GM18526 (cell line): ENCODE results near the gene ZNHIT1.

ENCODE experiments used
- POLR2A ChIP-seq: IDR thresholded peaks from 3 replicates; pipeline ENCODE4 v1.6.1; 2011; ENCODE audit not compliant: insufficient read length; ENCODE audit errors: extremely low read depth

The ZNHIT1 gene

GRCh38 chr7:101206665-101207042 lies 11.3 kb upstream of the ZNHIT1 start:
- no peak for TF ChIP-seq POLR2A

- no peak for TF ChIP-seq POLR2A
Observed at GRCh38 chr7:101207459-101207858, 10.5 kb upstream of the ZNHIT1 start.

- no peak for TF ChIP-seq POLR2A
Observed at GRCh38 chr7:101208794-101209193, 9.2 kb upstream of the ZNHIT1 start.

GRCh38 chr7:101210143-101210542 lies 7.8 kb upstream of the ZNHIT1 start:
- no peak for TF ChIP-seq POLR2A

- no peak for TF ChIP-seq POLR2A
Observed at GRCh38 chr7:101211501-101211900, 6.5 kb upstream of the ZNHIT1 start.

- no peak for TF ChIP-seq POLR2A
Observed at GRCh38 chr7:101212014-101212413, 6.0 kb upstream of the ZNHIT1 start.

- TF ChIP-seq POLR2A = no peak
Observed at GRCh38 chr7:101216001-101216859, 1.7 kb upstream of the ZNHIT1 start.

GRCh38 chr7:101216860-101217387 lies 1.0 kb upstream of the ZNHIT1 start:
- no peak for TF ChIP-seq POLR2A

- TF ChIP-seq POLR2A = no peak
Observed at GRCh38 chr7:101218236-101219125, 516 bp downstream of the ZNHIT1 start.

GRCh38 chr7:101220295-101220694 lies 2.3 kb downstream of the ZNHIT1 start:
- TF ChIP-seq POLR2A = no peak

- no peak for TF ChIP-seq POLR2A
Observed at GRCh38 chr7:101222275-101222830, 4.4 kb downstream of the ZNHIT1 start.

- no peak for TF ChIP-seq POLR2A
Observed at GRCh38 chr7:101223528-101223927, 5.6 kb downstream of the ZNHIT1 start.

- no peak for TF ChIP-seq POLR2A
Observed at GRCh38 chr7:101225650-101226049, 7.7 kb downstream of the ZNHIT1 start.

GRCh38 chr7:101226721-101227120 lies 8.8 kb downstream of the ZNHIT1 start:
- no peak for TF ChIP-seq POLR2A

GRCh38 chr7:101231644-101232043 lies 13.7 kb downstream of the ZNHIT1 start:
- TF ChIP-seq POLR2A = no peak
